ENCODE data around the gene NUP210.

NUP210 gene

DNA sequence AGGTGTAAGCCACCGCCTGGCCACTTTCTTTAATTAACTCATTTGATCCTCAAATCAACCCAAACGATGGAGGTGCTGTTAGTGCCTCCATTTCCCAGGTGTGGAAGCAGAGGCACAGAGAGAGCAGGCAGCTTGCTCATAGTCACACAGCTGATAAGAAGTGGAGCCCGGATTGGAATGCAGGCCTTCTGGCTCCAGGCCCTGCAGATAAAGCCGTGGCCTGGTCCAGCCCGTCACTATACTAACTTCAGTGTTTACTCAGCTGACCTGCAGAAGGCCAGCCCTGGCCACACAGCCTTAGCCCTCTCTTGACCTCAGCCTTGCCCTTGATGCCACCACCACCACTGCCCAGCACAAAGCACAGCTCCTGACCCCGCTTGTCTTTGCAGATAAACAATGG, 116.7 kb downstream of the NUP210 start:
- TF ChIP-seq, protein P1, sequence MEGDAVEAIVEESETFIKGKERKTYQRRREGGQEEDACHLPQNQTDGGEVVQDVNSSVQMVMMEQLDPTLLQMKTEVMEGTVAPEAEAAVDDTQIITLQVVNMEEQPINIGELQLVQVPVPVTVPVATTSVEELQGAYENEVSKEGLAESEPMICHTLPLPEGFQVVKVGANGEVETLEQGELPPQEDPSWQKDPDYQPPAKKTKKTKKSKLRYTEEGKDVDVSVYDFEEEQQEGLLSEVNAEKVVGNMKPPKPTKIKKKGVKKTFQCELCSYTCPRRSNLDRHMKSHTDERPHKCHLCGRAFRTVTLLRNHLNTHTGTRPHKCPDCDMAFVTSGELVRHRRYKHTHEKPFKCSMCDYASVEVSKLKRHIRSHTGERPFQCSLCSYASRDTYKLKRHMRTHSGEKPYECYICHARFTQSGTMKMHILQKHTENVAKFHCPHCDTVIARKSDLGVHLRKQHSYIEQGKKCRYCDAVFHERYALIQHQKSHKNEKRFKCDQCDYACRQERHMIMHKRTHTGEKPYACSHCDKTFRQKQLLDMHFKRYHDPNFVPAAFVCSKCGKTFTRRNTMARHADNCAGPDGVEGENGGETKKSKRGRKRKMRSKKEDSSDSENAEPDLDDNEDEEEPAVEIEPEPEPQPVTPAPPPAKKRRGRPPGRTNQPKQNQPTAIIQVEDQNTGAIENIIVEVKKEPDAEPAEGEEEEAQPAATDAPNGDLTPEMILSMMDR (IDR thresholded peaks at IDR 0.05; ENCODE audit: low read depth, low read length) = no peak
- no peak overlapping the region for H3K4me3 ChIP-seq (ENCODE audit: low read depth, low read length)

GRCh38 chr3:13301286-13301987, 118.7 kb downstream of the NUP210 start:
- H3K4me3 ChIP-seq (ENCODE audit: low read depth, low read length) = no peak overlapping the region
- TF ChIP-seq, protein P1 (IDR thresholded peaks at IDR 0.05; ENCODE audit: low read depth, low read length) = no peak

DNA sequence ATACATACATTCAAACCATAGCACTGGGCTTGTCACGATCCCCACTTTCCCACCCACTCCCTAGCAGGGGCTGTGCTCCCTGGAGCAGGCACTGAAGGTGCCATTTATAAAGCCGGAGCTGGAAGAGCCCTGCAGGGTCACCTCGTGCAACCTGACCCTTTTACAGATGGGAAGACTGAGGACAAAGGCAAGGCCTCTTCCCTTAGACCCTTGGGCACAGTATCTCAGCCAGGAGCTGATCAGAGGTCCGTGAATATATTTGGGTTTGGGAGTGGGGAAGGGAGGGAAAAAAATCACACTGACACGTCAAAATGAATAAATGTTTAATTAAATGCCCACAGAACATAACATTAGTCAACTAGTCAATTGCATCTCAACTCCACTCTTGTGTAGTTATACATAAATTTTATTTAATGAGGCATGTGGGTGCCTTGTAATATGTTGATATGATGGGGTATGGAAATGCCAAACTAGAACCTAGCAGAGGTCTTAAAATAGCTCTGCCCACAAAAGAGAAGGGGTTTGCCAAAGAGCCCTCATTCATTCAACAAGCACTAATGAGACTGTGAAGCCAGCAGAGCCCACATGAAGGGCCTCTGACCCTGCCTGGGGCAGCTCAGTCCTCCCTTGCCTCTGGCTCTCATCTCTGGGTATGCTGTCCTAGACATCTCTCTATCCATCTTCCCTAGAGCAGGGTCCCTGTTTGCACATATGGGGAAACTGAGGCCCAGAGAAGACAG, 119.4 kb downstream of the NUP210 start:
- no peak overlapping the region for H3K4me3 ChIP-seq (ENCODE audit: low read depth, low read length)
- TF ChIP-seq, protein P1 (IDR thresholded peaks at IDR 0.05; ENCODE audit: low read depth, low read length) = no peak

GRCh38 chr3:13299531-13300155, 120.5 kb downstream of the NUP210 start:
- no peak overlapping the region for H3K4me3 ChIP-seq (ENCODE audit: low read depth, low read length)
- TF ChIP-seq, protein P1 (IDR thresholded peaks at IDR 0.05; ENCODE audit: low read depth, low read length) = no peak

DNA sequence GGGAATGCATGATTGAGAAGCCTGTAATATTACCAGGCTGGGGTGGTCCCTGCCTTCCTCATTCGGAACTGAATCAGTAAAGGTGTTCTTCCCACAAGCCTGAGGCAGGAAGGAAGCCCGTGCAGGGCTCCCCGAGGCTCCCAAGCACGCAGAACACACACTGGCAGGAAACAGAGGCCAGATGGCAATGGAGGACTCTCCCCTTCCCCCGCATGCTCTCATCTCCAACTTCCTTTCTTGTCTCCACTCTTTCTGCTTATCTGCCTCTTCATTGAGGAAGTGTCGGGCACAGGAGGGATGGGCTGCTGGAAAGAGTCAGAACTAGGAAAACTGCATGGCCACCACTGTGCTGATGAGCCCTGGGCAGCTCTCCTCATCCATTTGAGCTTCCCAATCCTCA, 123.5 kb downstream of the NUP210 start:
- TF ChIP-seq, protein P1 (IDR thresholded peaks at IDR 0.05; ENCODE audit: low read depth, low read length) = no peak

GRCh38 chr3:13294442-13295351, 125.4 kb downstream of the NUP210 start:
- TF ChIP-seq, protein P1 (IDR thresholded peaks at IDR 0.05; ENCODE audit: low read depth, low read length) = no peak
- no peak overlapping the region for H3K4me3 ChIP-seq (ENCODE audit: low read depth, low read length)

More for the DNA sequence above, 123.5 kb downstream of the NUP210 start:
- H3K4me3 ChIP-seq (ENCODE audit: low read depth, low read length) = no peak overlapping the region

All from WI38 (cell line).